ENCODE results near the gene JAGN1. TPM values are rescaled to one million over a fixed set of nuclear protein-coding genes. Genes with fewer than 3 reads are reported as not detected.

JAGN1 gene
- total and polyA plus RNA-seq, 9 of the 15 experiments (the other 6 are each of a cell fraction or from before 2014, with no cell fraction given): 31.6 to 77.8 (median 40.3) TPM

- TF ChIP-seq, protein P1, sequence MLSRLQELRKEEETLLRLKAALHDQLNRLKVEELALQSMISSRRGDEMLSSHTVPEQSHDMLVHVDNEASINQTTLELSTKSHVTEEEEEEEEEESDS (CRISPR knock-in tag; IDR thresholded peaks at IDR 0.05): no peak
- no peak for TF ChIP-seq ARHGAP35 (IDR thresholded peaks at IDR 0.05; ENCODE audit: partially characterized antibody)
- TF ChIP-seq NR3C1 (CRISPR knock-in tag; IDR thresholded peaks at IDR 0.05): no peak
Measured at GRCh38 chr3:9841015-9841414, 49.4 kb upstream of the JAGN1 start (continued).

GRCh38 chr3:9843715-9844438 lies 46.5 kb upstream of the JAGN1 start, which contains the start of gene RPUSD3:
RPUSD3 (minus strand) TSS chr3:9844008; CDS start chr3:9843990, 18 bp downstream.
- CTCF ChIA-PET (ENCODE audit: low intra/inter-chr PET ratio): interaction anchor here (0.8 kb wide), 1 partner anchor 198 kb away, joined by 5 read pairs; no protein-coding TSS in a partner anchor
- under 1% methylated on average over 42 of the region's 42 CpGs for WGBS (ENCODE audit: insufficient coverage, low coverage, missing lambda C conversion rate)
- in situ Hi-C loops (cut with MboI) (loop anchor here (25.0 kb wide), 1 partner anchor 893 kb away; no protein-coding TSS in a partner anchor), intact Hi-C loops (cut with micrococcal nuclease) (loop anchor here (5.0 to 10.0 kb wide), 2 partner anchors 127 to 181 kb away; partner anchors contain the start of gene FANCD2)
- POLR2A ChIA-PET: interaction anchor here (0.5 to 2.2 kb wide), 20 partner anchors 8 to 480 kb away, joined by 3 to 11 read pairs (median 3); partner anchors contain the start of genes ARPC4, JAGN1 and TADA3
- Histone ChIP-seq H3K9me3 (replicated peaks; ENCODE audit: control insufficient read depth, insufficient read depth, low read depth, low read length) (no peaks in the 10 kb centered on the region), H4K20me1 (replicated peaks; ENCODE audit: control insufficient read depth, insufficient read depth, low read length) (no peaks in the 10 kb centered on the region), H3K79me2 (ENCODE audit: control insufficient read depth, insufficient read depth, low read length) (peaks cover 15% of the 10 kb centered on the region), H3K4me1 (replicated peaks in 1 of 2; ENCODE audit: control insufficient read depth in 2 of 2, insufficient read depth in 2 of 2, low read length in 2 of 2) (peaks cover 7 to 22% of the 10 kb centered on the region in 2 experiments; a peak in 2 of 5 replicates), H2AFZ (ENCODE audit: low read depth, low read length) (peak within 1 kb of the TSS; percentile 93), H3K27ac (ENCODE audit: extremely low read depth, low read depth, low read length) (peak within 1 kb of the TSS; percentile 73), H3K9ac (ENCODE audit: insufficient read depth in 1 of 2, low read depth in 2 of 2, low read length in 2 of 2) (peak within 1 kb of the TSS; percentile 82 to 93), H3K9me1 (ENCODE audit: control insufficient read depth, insufficient read depth, low read length) (no peaks in the 10 kb centered on the region), H3K36me3 (ENCODE audit: control insufficient read depth, insufficient read depth, low read length) (peaks cover 33% of the 10 kb centered on the region), H3K4me2 (ENCODE audit: insufficient read depth, low read length) (peak within 1 kb of the TSS; percentile 93), H3K4me3 (peak within 1 kb of the TSS; percentile 72), H3K27me3 (ENCODE audit: control insufficient read depth in 2 of 2, insufficient read depth in 2 of 2, low read length in 2 of 2) (no peaks in the 10 kb centered on the region)
- BruUV-seq (replicated peaks): no TSS peak
- peak; percentile 99 to 100 (median 100) for DNase-seq (ENCODE audit: extremely low read depth in 1 of 4, low spot score in 3 of 4)
- ATAC-seq: peak; percentile 99
- FAIRE-seq: peak; percentile 98
- TF ChIP-seq ZNF3 (CRISPR knock-in tag; IDR thresholded peaks at IDR 0.05) (no peak), FOSL1 (tag; conservative IDR thresholded peaks at IDR 0.05) (no peak), GTF2E2 (tag; IDR thresholded peaks at IDR 0.05) (peak; percentile 79), ZBTB2 (IDR thresholded peaks at IDR 0.05) (peak; percentile 70; the same call in 1 of the 2 replicates), ZNF274 (IDR thresholded peaks at IDR 0.05; ENCODE audit: borderline replicate concordance, low read depth, low read length) (no peak), NRF1 (conservative IDR thresholded peaks at IDR 0.05 in 1 of 2, IDR thresholded peaks at IDR 0.05 in 1 of 2) (peak; percentile 96 to 97), POLR2AphosphoS2 (IDR thresholded peaks at IDR 0.05; ENCODE audit: low read length) (peak; percentile 62; the same call in 1 of the 2 replicates), FIP1L1 (IDR thresholded peaks at IDR 0.05; ENCODE audit: low read depth, low read length, poor library complexity, severe bottlenecking) (peak; percentile 41)
- TF ChIP-seq, protein P2, sequence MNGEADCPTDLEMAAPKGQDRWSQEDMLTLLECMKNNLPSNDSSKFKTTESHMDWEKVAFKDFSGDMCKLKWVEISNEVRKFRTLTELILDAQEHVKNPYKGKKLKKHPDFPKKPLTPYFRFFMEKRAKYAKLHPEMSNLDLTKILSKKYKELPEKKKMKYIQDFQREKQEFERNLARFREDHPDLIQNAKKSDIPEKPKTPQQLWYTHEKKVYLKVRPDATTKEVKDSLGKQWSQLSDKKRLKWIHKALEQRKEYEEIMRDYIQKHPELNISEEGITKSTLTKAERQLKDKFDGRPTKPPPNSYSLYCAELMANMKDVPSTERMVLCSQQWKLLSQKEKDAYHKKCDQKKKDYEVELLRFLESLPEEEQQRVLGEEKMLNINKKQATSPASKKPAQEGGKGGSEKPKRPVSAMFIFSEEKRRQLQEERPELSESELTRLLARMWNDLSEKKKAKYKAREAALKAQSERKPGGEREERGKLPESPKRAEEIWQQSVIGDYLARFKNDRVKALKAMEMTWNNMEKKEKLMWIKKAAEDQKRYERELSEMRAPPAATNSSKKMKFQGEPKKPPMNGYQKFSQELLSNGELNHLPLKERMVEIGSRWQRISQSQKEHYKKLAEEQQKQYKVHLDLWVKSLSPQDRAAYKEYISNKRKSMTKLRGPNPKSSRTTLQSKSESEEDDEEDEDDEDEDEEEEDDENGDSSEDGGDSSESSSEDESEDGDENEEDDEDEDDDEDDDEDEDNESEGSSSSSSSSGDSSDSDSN (IDR thresholded peaks at IDR 0.05; ENCODE audit: borderline replicate concordance in 1 of 2, low read depth in 2 of 2, low read length in 2 of 2): peak in 1 of 2 experiments; percentile 44; a peak in 1 of 4 replicates
- TF ChIP-seq, protein P3, sequence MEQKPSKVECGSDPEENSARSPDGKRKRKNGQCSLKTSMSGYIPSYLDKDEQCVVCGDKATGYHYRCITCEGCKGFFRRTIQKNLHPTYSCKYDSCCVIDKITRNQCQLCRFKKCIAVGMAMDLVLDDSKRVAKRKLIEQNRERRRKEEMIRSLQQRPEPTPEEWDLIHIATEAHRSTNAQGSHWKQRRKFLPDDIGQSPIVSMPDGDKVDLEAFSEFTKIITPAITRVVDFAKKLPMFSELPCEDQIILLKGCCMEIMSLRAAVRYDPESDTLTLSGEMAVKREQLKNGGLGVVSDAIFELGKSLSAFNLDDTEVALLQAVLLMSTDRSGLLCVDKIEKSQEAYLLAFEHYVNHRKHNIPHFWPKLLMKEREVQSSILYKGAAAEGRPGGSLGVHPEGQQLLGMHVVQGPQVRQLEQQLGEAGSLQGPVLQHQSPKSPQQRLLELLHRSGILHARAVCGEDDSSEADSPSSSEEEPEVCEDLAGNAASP (IDR thresholded peaks at IDR 0.05): no peak

Data from K562 (cell line).